ENCODE results near the gene FAF1.

FAF1 gene

DNA sequence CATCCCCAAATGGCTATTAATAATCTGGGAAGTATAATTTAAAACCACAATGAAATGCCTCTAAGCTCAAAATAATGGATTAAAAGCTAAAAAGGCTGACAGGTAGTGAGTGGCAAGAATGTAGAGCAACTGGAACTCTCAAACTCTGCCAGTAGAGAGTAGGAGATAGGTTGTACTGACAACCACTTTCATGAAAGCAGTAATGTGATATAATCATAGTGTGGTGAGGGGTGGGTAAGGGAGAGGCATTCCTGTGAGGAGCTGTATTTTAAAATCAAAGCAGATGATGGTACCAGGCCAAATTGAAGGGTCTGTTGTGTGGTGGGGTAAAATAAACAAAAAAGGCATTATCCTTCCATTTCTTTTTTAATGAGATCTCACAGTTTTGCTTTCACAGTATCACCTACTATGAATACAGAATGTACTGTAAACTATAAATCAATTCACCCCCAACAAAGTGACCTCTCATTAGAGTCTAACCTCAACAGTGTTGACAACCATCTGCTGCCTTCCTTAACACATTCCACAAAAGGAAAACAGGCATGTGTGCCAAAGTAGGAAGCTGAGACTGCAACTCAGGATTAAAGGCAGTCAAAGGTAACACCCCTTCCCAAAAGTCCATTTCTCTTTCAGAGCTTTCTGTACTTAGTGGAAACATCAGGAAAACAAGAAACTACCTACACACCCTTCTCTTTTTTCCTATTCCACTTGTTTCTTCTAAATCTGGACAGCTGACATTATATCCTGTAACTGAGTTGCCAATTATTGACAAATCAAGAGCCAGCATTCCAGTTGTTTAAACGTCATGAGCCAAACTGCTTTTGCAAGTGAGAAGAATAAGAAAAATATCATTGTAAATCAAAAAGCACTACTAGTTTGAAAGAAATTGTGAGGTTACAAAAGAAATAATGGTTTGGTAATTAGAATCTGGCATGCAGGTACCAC, 130.8 kb downstream of the FAF1 start:
- TF ChIP-seq TAF1 (IDR thresholded peaks at IDR 0.05; ENCODE audit: low read depth) (no peak), ZBTB7A (IDR thresholded peaks at IDR 0.05; ENCODE audit: low read depth) (no peak), EP300 (IDR thresholded peaks at IDR 0.05; ENCODE audit: borderline replicate concordance) (no peak), YY1 (IDR thresholded peaks at IDR 0.05; ENCODE audit: low read depth) (no peak), RAD21 (IDR thresholded peaks at IDR 0.05; ENCODE audit: low read depth) (no peak), EGR1 (IDR thresholded peaks at IDR 0.05) (no peak), CREB1 (IDR thresholded peaks at IDR 0.05; ENCODE audit: low read depth) (no peak), FOXM1 (IDR thresholded peaks at IDR 0.05; ENCODE audit: borderline replicate concordance, low read depth) (no peak), NFIC (IDR thresholded peaks at IDR 0.05) (no peak), TEAD4 (IDR thresholded peaks at IDR 0.05) (no peak), CEBPB (IDR thresholded peaks at IDR 0.05) (no peak)
- TF ChIP-seq, protein P1, sequence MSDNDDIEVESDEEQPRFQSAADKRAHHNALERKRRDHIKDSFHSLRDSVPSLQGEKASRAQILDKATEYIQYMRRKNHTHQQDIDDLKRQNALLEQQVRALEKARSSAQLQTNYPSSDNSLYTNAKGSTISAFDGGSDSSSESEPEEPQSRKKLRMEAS (IDR thresholded peaks at IDR 0.05) = no peak
- TF ChIP-seq, protein P2, sequence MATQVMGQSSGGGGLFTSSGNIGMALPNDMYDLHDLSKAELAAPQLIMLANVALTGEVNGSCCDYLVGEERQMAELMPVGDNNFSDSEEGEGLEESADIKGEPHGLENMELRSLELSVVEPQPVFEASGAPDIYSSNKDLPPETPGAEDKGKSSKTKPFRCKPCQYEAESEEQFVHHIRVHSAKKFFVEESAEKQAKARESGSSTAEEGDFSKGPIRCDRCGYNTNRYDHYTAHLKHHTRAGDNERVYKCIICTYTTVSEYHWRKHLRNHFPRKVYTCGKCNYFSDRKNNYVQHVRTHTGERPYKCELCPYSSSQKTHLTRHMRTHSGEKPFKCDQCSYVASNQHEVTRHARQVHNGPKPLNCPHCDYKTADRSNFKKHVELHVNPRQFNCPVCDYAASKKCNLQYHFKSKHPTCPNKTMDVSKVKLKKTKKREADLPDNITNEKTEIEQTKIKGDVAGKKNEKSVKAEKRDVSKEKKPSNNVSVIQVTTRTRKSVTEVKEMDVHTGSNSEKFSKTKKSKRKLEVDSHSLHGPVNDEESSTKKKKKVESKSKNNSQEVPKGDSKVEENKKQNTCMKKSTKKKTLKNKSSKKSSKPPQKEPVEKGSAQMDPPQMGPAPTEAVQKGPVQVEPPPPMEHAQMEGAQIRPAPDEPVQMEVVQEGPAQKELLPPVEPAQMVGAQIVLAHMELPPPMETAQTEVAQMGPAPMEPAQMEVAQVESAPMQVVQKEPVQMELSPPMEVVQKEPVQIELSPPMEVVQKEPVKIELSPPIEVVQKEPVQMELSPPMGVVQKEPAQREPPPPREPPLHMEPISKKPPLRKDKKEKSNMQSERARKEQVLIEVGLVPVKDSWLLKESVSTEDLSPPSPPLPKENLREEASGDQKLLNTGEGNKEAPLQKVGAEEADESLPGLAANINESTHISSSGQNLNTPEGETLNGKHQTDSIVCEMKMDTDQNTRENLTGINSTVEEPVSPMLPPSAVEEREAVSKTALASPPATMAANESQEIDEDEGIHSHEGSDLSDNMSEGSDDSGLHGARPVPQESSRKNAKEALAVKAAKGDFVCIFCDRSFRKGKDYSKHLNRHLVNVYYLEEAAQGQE (IDR thresholded peaks at IDR 0.05; ENCODE audit: low read depth) = no peak

DNA sequence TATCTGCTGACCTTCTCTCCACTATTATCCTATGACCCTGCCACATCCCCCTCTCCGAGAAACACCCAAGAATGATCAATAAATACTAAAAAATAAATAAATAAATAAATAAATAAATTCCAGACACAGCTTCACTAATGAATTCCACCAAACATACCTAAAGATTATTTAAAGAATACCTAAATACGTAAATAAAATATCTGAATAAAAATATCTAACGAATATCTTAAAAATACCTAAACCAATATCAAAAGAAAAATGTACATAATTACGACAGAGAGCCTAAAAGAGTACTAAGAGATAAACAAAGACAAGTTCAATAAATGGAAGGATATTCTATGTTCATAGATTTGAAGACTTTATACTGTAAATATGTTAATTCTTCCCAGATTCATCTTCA, 132.5 kb downstream of the FAF1 start:
- TF ChIP-seq TEAD4 (IDR thresholded peaks at IDR 0.05) (no peak), CREB1 (IDR thresholded peaks at IDR 0.05; ENCODE audit: low read depth) (no peak), TAF1 (IDR thresholded peaks at IDR 0.05; ENCODE audit: low read depth) (no peak), CEBPB (IDR thresholded peaks at IDR 0.05) (no peak), YY1 (IDR thresholded peaks at IDR 0.05; ENCODE audit: low read depth) (no peak), EGR1 (IDR thresholded peaks at IDR 0.05) (no peak), TCF12 (IDR thresholded peaks at IDR 0.05; ENCODE audit: low read depth) (no peak), RAD21 (IDR thresholded peaks at IDR 0.05; ENCODE audit: low read depth) (no peak), EP300 (IDR thresholded peaks at IDR 0.05; ENCODE audit: borderline replicate concordance) (no peak), NFIC (IDR thresholded peaks at IDR 0.05) (no peak), FOXM1 (IDR thresholded peaks at IDR 0.05; ENCODE audit: borderline replicate concordance, low read depth) (no peak)
- TF ChIP-seq, protein P1 (IDR thresholded peaks at IDR 0.05) = no peak
- TF ChIP-seq, protein P3, sequence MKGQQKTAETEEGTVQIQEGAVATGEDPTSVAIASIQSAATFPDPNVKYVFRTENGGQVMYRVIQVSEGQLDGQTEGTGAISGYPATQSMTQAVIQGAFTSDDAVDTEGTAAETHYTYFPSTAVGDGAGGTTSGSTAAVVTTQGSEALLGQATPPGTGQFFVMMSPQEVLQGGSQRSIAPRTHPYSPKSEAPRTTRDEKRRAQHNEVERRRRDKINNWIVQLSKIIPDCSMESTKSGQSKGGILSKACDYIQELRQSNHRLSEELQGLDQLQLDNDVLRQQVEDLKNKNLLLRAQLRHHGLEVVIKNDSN (IDR thresholded peaks at IDR 0.05) = no peak

DNA sequence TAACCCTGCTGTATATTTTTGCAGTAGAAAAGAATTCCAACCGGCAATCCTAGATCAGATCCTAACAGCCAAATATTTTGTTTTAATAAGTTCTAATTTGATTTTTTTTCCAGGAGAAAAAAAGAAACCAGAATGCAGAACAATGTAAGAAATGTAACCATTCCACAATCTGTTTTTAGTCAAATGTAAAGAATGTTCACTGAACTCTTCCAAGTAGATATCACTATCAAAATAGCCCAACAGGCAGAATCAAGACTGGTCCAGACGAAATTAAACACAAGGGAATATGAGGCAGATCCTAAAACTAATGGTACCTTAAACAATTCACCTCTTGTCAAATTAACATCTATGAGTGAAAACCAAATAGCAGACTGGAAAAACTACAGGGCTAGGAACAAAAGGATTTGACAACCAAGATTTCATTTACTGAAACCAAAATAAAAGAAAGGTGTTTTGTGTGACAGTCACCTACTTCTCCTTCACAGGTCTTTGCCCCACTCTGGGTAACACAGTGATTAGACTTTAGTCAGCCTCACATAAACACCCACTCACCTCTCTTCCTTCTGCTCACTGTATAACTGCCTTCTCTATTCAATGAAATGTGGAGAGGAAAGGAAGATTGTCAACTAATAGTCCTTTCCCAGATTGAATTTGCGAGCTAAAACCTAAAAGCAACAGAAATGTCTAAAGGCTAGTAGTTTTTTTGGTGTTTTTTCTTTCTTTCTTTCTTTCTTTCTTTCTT, 137.9 kb downstream of the FAF1 start:
- TF ChIP-seq ZBTB7A (IDR thresholded peaks at IDR 0.05; ENCODE audit: low read depth) = no peak
- TF ChIP-seq EGR1 (IDR thresholded peaks at IDR 0.05) = no peak
- TF ChIP-seq, protein P3 (IDR thresholded peaks at IDR 0.05) = no peak
- no peak for TF ChIP-seq NFIC (IDR thresholded peaks at IDR 0.05)
- no peak for TF ChIP-seq RAD21 (IDR thresholded peaks at IDR 0.05; ENCODE audit: low read depth)
- TF ChIP-seq, protein P2 (IDR thresholded peaks at IDR 0.05; ENCODE audit: low read depth) = no peak
- TF ChIP-seq EP300 (IDR thresholded peaks at IDR 0.05; ENCODE audit: borderline replicate concordance) = no peak
- no peak for TF ChIP-seq CEBPB (IDR thresholded peaks at IDR 0.05)
- TF ChIP-seq TEAD4 (IDR thresholded peaks at IDR 0.05) = no peak
- TF ChIP-seq, protein P1 (IDR thresholded peaks at IDR 0.05) = no peak
- TF ChIP-seq TCF12 (IDR thresholded peaks at IDR 0.05; ENCODE audit: low read depth) = no peak
- TF ChIP-seq TAF1 (IDR thresholded peaks at IDR 0.05; ENCODE audit: low read depth) = no peak

DNA sequence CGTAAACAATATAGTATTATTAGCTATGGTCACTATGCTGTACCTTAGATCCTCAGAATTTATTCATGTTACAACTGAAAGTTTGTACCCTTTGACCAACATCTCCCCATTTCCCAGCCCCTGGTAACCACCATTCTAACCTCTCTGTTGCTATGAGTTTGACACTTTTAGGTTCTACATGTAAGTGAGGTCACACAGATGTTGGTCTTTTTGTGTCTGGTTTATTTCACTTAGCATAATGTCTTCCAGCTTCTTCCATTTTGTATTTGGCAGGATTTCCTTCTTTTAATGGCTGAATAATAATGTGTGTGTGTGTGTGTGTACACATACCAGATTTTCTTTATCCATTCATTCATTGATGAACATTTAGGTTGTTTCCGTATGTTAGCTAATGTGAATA, 139.5 kb downstream of the FAF1 start:
- TF ChIP-seq ZBTB7A (IDR thresholded peaks at IDR 0.05; ENCODE audit: low read depth) (no peak), EGR1 (IDR thresholded peaks at IDR 0.05) (no peak), CEBPB (IDR thresholded peaks at IDR 0.05) (no peak), TCF12 (IDR thresholded peaks at IDR 0.05; ENCODE audit: low read depth) (no peak), CREB1 (IDR thresholded peaks at IDR 0.05; ENCODE audit: low read depth) (no peak), EP300 (IDR thresholded peaks at IDR 0.05; ENCODE audit: borderline replicate concordance) (no peak), TAF1 (IDR thresholded peaks at IDR 0.05; ENCODE audit: low read depth) (no peak), YY1 (IDR thresholded peaks at IDR 0.05; ENCODE audit: low read depth) (no peak), NFIC (IDR thresholded peaks at IDR 0.05) (no peak), FOXM1 (IDR thresholded peaks at IDR 0.05; ENCODE audit: borderline replicate concordance, low read depth) (no peak)
- TF ChIP-seq, protein P2 (IDR thresholded peaks at IDR 0.05; ENCODE audit: low read depth) = no peak
- TF ChIP-seq, protein P3 (IDR thresholded peaks at IDR 0.05) = no peak
